IMR-90 (cell line): Measurements from ENCODE around the gene TK2. TPM values are rescaled to one million over a fixed set of nuclear protein-coding genes. Genes with fewer than 3 reads are reported as not detected.

Experiments
- ATAC-seq: fragments of 200-7000 bp; cut with Tn5 transposase; 2 replicates; pipeline ENCODE4 v1.9.1; 2020; ENCODE audit warnings: low read depth, mild to moderate bottlenecking, moderate library complexity
- BruUV-seq: library from RNA; stranded (reverse); fragments of 400-500 nt; replicated peaks from 2 replicates; lab custom pipeline; 2021; lab: Mats Ljungman, UMichigan
- CTCF ChIA-PET: fragments of 300-600 bp; formaldehyde crosslinking; extraction: SDS; loops from one replicate; lab custom pipeline; 2021; ENCODE audit warnings: antibody characterized with exemption; lab: Yijun Ruan, JAX
- POLR2A ChIA-PET: fragments of 300-600 bp; sonication (Branson Sonifier 250); formaldehyde crosslinking; loops from one replicate; lab custom pipeline; 2022; ENCODE audit warnings: antibody characterized with exemption; ENCODE audit not compliant: unreplicated experiment; lab: Charles Lee
- DNase-seq: peaks from one replicate; pipeline ENCODE4 v3.0.0; 2013
- H2AFZ ChIP-seq: replicated peaks from 2 replicates; pipeline ENCODE3; 2013; ENCODE audit warnings: low read length, mild to moderate bottlenecking; ENCODE audit not compliant: poor library complexity
- H2AK5ac ChIP-seq: 2 replicates; pipeline ENCODE4 v1.6.1; 2013; ENCODE audit warnings: low read depth, low read length, inconsistent platforms
- H2AK9ac ChIP-seq: replicated peaks from 2 replicates; pipeline ENCODE3; 2013; ENCODE audit warnings: mild to moderate bottlenecking, low read depth, low read length, moderate library complexity; ENCODE audit not compliant: poor library complexity
- H2BK120ac ChIP-seq: 2 replicates; pipeline ENCODE4 v1.6.1; 2013; ENCODE audit warnings: low read depth, low read length, inconsistent platforms
- H2BK15ac ChIP-seq: 3 replicates; pipeline ENCODE4 v1.6.1; 2013; ENCODE audit warnings: low read depth, low read length, inconsistent platforms
- H2BK20ac ChIP-seq: 2 replicates; pipeline ENCODE4 v1.6.1; 2013; ENCODE audit warnings: low read depth, mild to moderate bottlenecking, inconsistent platforms, low read length, moderate library complexity
- H2BK5ac ChIP-seq: 2 replicates; pipeline ENCODE4 v1.6.1; 2013; ENCODE audit warnings: mild to moderate bottlenecking, low read depth, low read length, inconsistent platforms; ENCODE audit not compliant: poor library complexity, severe bottlenecking
- H3K14ac ChIP-seq: replicated peaks from 2 replicates; pipeline ENCODE4 v1.6.1; 2013; ENCODE audit warnings: low read depth, low read length, inconsistent platforms
- H3K18ac ChIP-seq: 2 replicates; pipeline ENCODE4 v1.6.1; 2013; ENCODE audit warnings: low read depth, low read length, control low read depth
- H3K23ac ChIP-seq: 2 replicates; pipeline ENCODE4 v1.6.1; 2013; ENCODE audit warnings: low read depth, low read length, inconsistent platforms
- H3K27ac ChIP-seq: 2 replicates; pipeline ENCODE4 v1.5.1; 2013; ENCODE audit warnings: mild to moderate bottlenecking, control low read depth, low read length; ENCODE audit not compliant: insufficient read depth
- H3K27me3 ChIP-seq: 2 replicates; pipeline ENCODE4 v1.6.1; 2013; ENCODE audit warnings: low read length; ENCODE audit not compliant: control insufficient read depth, insufficient read depth
- H3K36me3 ChIP-seq: 2 replicates; pipeline ENCODE4 v1.6.1; 2013; ENCODE audit warnings: low read length, mixed read lengths; ENCODE audit not compliant: control insufficient read depth, insufficient read depth
- H3K4ac ChIP-seq: 2 replicates; pipeline ENCODE4 v1.6.1; 2013; ENCODE audit warnings: low read depth, low read length, inconsistent platforms
- H3K4me1 ChIP-seq: 2 replicates; pipeline ENCODE4 v1.6.1; 2013; ENCODE audit warnings: low read length, mixed read lengths; ENCODE audit not compliant: control insufficient read depth, insufficient read depth
- H3K4me2 ChIP-seq: 2 replicates; pipeline ENCODE4 v1.6.1; 2013; ENCODE audit warnings: low read depth, mild to moderate bottlenecking, control low read depth, low read length, moderate library complexity
- H3K4me3 ChIP-seq: 2 replicates; pipeline ENCODE4 v1.5.1; 2013; ENCODE audit warnings: low read depth, mild to moderate bottlenecking, control low read depth, low read length, moderate library complexity; ENCODE audit not compliant: insufficient read depth
- H3K56ac ChIP-seq: 2 replicates; pipeline ENCODE4 v1.6.1; 2013; ENCODE audit warnings: low read length, inconsistent platforms; ENCODE audit not compliant: insufficient read depth; ENCODE audit errors: extremely low read depth
- H3K79me1 ChIP-seq, 2 experiments: 2 replicates each; pipeline ENCODE4 v1.6.1; 2013; ENCODE audit warnings: low read length in 2 of 2, inconsistent platforms in 1 of 2, low read depth in 1 of 2
- H3K9ac ChIP-seq: 2 replicates; pipeline ENCODE4 v1.6.1; 2013; ENCODE audit warnings: low read depth, low read length, control low read depth
- H3K9me1 ChIP-seq: 2 replicates; pipeline ENCODE4 v1.6.1; 2013; ENCODE audit warnings: low read length, inconsistent platforms; ENCODE audit not compliant: insufficient read depth
- H3K9me3 ChIP-seq: 2 replicates; pipeline ENCODE4 v1.6.1; 2013; ENCODE audit warnings: low read length; ENCODE audit not compliant: control insufficient read depth, insufficient read depth
- H4K20me1 ChIP-seq: 2 replicates; pipeline ENCODE4 v1.6.1; 2013; ENCODE audit warnings: low read length, inconsistent platforms; ENCODE audit not compliant: insufficient read depth
- H4K5ac ChIP-seq: 2 replicates; pipeline ENCODE4 v1.6.1; 2013; ENCODE audit warnings: mild to moderate bottlenecking, low read depth, low read length, control low read depth
- H4K8ac ChIP-seq, 2 experiments: 2 replicates each; pipeline ENCODE4 v1.6.1; 2013; ENCODE audit warnings: low read depth in 2 of 2, low read length in 2 of 2, control low read depth in 1 of 2, inconsistent platforms in 1 of 2
- H4K91ac ChIP-seq: 2 replicates; pipeline ENCODE4 v1.6.1; 2013; ENCODE audit warnings: low read depth, low read length, inconsistent platforms; ENCODE audit not compliant: insufficient read depth
- BHLHE40 ChIP-seq: fragments of 150-350 bp; IDR thresholded peaks from 2 replicates; pipeline ENCODE4 v1.6.1; 2016; ENCODE audit warnings: mild to moderate bottlenecking, low read depth, low read length
- CEBPB ChIP-seq: IDR thresholded peaks from 2 replicates; pipeline ENCODE4 v1.6.1; 2012; ENCODE audit warnings: low read depth, low read length, improper control_type of control experiment
- ELK1 ChIP-seq: fragments of 150-350 bp; IDR thresholded peaks from 2 replicates; pipeline ENCODE4 v1.6.1; 2016; ENCODE audit warnings: low read depth, mild to moderate bottlenecking, low read length, moderate library complexity, borderline replicate concordance
- FOS ChIP-seq: fragments of 150-350 bp; IDR thresholded peaks from 2 replicates; pipeline ENCODE4 v1.6.1; 2016; ENCODE audit warnings: low read depth, low read length
- MAFK ChIP-seq: IDR thresholded peaks from 2 replicates; pipeline ENCODE4 v1.6.1; 2012; ENCODE audit warnings: low read depth, low read length, improper control_type of control experiment
- MAZ ChIP-seq: IDR thresholded peaks from 2 replicates; pipeline ENCODE4 v1.6.1; 2012; ENCODE audit warnings: low read depth, mild to moderate bottlenecking, low read length, improper control_type of control experiment, moderate library complexity, borderline replicate concordance
- NFE2L2 ChIP-seq: fragments of 150-350 bp; IDR thresholded peaks from 2 replicates; pipeline ENCODE4 v1.6.1; 2016; ENCODE audit warnings: low read depth, mild to moderate bottlenecking, low read length
- POLR2A ChIP-seq: IDR thresholded peaks from 2 replicates; pipeline ENCODE4 v1.6.1; 2012; ENCODE audit warnings: mild to moderate bottlenecking, low read depth, low read length
- RAD21 ChIP-seq: IDR thresholded peaks from 2 replicates; pipeline ENCODE4 v1.6.1; 2012; ENCODE audit warnings: low read length, improper control_type of control experiment
- RCOR1 ChIP-seq: IDR thresholded peaks from 2 replicates; pipeline ENCODE4 v1.6.1; 2012; ENCODE audit warnings: mild to moderate bottlenecking, low read length, improper control_type of control experiment; ENCODE audit not compliant: insufficient replicate concordance
- RFX5 ChIP-seq: IDR thresholded peaks from 2 replicates; pipeline ENCODE4 v1.8.0; 2012; ENCODE audit warnings: low read depth, mild to moderate bottlenecking, low read length, moderate library complexity
- SMC3 ChIP-seq: fragments of 150-350 bp; IDR thresholded peaks from 2 replicates; pipeline ENCODE4 v1.6.1; 2016; ENCODE audit warnings: low read depth, mild to moderate bottlenecking, antibody characterized with exemption, low read length, moderate library complexity
- USF2 ChIP-seq: fragments of 150-350 bp; IDR thresholded peaks from 2 replicates; pipeline ENCODE4 v1.6.1; 2017; ENCODE audit warnings: mild to moderate bottlenecking, antibody characterized with exemption, low read length, low read depth
- whole genome bisulfite sequencing, 2 experiments: methylation state at CpG; one replicate each; pipeline versions ENCODE4 v1.1.5 to v1.1.7; 2013; ENCODE audit warnings: missing lambda C conversion rate in 2 of 2; ENCODE audit not compliant: insufficient read length in 1 of 2; ENCODE audit errors: extremely low coverage in 2 of 2; 5-methylcytosine and 5-hydroxymethylcytosine counted together
- dilution Hi-C: fragments of 300-500 bp; cut with HindIII; formaldehyde crosslinking; loops from one replicate; pipeline ENCODE4 v1.14.3; 2018; ENCODE audit warnings: low sequenced_read_pairs; ENCODE audit not compliant: unreplicated experiment
- in situ Hi-C: fragments of 300-500 bp; cut with MboI; formaldehyde crosslinking; loops from 3 replicates; pipeline ENCODE4 v1.14.3; 2019; ENCODE audit warnings: low sequenced_read_pairs, inconsistent platforms, mixed read lengths
- intact Hi-C: fragments of 100-400 bp; cut with micrococcal nuclease; formaldehyde crosslinking; loops from 2 replicates; pipeline ENCODE4 v1.10.0; 2022
- polyA plus RNA-seq, 3 experiments: library from polyadenylated mRNA; depleted of rRNA; stranded (reverse); fragments of >200 nt; gene quantifications; 2 replicates each; pipeline ENCODE4 v1.2.3, GENCODE V29; 2012; ENCODE audit warnings: low replicate concordance in 1 of 3
- total RNA-seq: library from RNA; depleted of rRNA; stranded (reverse); fragments of >200 nt; gene quantifications from 2 replicates; pipeline ENCODE4 v1.2.3, GENCODE V29; 2012
- TF ChIP-seq, protein P1 (sequence below): conservative IDR thresholded peaks from 2 replicates; pipeline ENCODE4 v1.5.1; 2012; ENCODE audit warnings: mild to moderate bottlenecking, low read depth, low read length, improper control_type of control experiment

The TK2 gene
- total and polyA plus RNA-seq, 2 of the 4 experiments (the other 2 are of a cell fraction) = 14.7 to 16.5 TPM

- no peak; the same call in 1 of the 2 replicates for ATAC-seq
- H4K91ac ChIP-seq = no peak overlapping the region
- H2AK9ac ChIP-seq = peak overlapping the region; percentile 66
- H3K4me3 ChIP-seq = no peak overlapping the region
- no peak overlapping the region for H3K4ac ChIP-seq
- no peak overlapping the region for H3K9ac ChIP-seq
- no TSS peak for BruUV-seq
- H2BK120ac ChIP-seq = no peak overlapping the region
- 0 out of 2 replicates have a peak, but pooled peaks cover 3% of the 10 kb centered on the region for H3K9me3 ChIP-seq
- TF ChIP-seq MAZ (no peak), ELK1 (no peak), MAFK (no peak), POLR2A (no peak), RFX5 (no peak), NFE2L2 (no peak), BHLHE40 (no peak), FOS (no peak), USF2 (no peak), RAD21 (no peak), RCOR1 (no peak), CEBPB (no peak), SMC3 (no peak)
- TF ChIP-seq, protein P1, sequence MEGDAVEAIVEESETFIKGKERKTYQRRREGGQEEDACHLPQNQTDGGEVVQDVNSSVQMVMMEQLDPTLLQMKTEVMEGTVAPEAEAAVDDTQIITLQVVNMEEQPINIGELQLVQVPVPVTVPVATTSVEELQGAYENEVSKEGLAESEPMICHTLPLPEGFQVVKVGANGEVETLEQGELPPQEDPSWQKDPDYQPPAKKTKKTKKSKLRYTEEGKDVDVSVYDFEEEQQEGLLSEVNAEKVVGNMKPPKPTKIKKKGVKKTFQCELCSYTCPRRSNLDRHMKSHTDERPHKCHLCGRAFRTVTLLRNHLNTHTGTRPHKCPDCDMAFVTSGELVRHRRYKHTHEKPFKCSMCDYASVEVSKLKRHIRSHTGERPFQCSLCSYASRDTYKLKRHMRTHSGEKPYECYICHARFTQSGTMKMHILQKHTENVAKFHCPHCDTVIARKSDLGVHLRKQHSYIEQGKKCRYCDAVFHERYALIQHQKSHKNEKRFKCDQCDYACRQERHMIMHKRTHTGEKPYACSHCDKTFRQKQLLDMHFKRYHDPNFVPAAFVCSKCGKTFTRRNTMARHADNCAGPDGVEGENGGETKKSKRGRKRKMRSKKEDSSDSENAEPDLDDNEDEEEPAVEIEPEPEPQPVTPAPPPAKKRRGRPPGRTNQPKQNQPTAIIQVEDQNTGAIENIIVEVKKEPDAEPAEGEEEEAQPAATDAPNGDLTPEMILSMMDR = no peak
- H3K27me3 ChIP-seq = no peaks in the 10 kb centered on the region
- 0 out of 2 replicates have a peak overlapping the region, but pooled peaks have one; percentile 3 for H2AK5ac ChIP-seq
- no peak overlapping the region for H3K18ac ChIP-seq
- H4K20me1 ChIP-seq = no peaks in the 10 kb centered on the region
- H3K56ac ChIP-seq = no peak overlapping the region
- H2AFZ ChIP-seq = peak overlapping the region; percentile 83
- DNase-seq = no peak
- H3K9me1 ChIP-seq = 0 out of 2 replicates have a peak, but pooled peaks cover 3% of the 10 kb centered on the region
- no peak overlapping the region for H2BK5ac ChIP-seq
- intact Hi-C loops (no loop called here), dilution Hi-C loops (no loop called here), in situ Hi-C loops (loop anchor here (5.0 kb wide), 1 partner anchor 80 kb away; no protein-coding TSS in a partner anchor)
- H3K14ac ChIP-seq = no peak overlapping the region
- no peak overlapping the region for H4K8ac ChIP-seq
- ChIA-PET POLR2A (interaction anchor here (0.6 kb wide), 1 partner anchor 28 kb away, joined by 5 read pairs; no protein-coding TSS in a partner anchor), CTCF (interaction anchor here (0.6 to 1.4 kb wide), 3 partner anchors 28 to 102 kb away, joined by 3 read pairs; no protein-coding TSS in a partner anchor)
- H3K27ac ChIP-seq = no peak overlapping the region
- no peak overlapping the region for H2BK15ac ChIP-seq
- peaks cover 11% of the 10 kb centered on the region; the same call in 1 of the 2 replicates for H3K4me1 ChIP-seq
- no peaks in the 10 kb centered on the region for H3K36me3 ChIP-seq
- no peaks in the 10 kb centered on the region for H3K79me1 ChIP-seq
- H2BK20ac ChIP-seq = no peak overlapping the region
- no peak overlapping the region for H3K4me2 ChIP-seq
- 80% methylated on average over 2 of the region's 5 CpGs; no CpG with 5 or more reads in 1 of the 2 experiments for WGBS, 2 experiments
- no peak overlapping the region for H3K23ac ChIP-seq
- H4K5ac ChIP-seq = no peak overlapping the region
These were observed 62.2 kb downstream of the TK2 start for GRCh38 chr16:66487580-66488275.
